ENCODE results near the gene NXPH1.

NXPH1 gene

DNA sequence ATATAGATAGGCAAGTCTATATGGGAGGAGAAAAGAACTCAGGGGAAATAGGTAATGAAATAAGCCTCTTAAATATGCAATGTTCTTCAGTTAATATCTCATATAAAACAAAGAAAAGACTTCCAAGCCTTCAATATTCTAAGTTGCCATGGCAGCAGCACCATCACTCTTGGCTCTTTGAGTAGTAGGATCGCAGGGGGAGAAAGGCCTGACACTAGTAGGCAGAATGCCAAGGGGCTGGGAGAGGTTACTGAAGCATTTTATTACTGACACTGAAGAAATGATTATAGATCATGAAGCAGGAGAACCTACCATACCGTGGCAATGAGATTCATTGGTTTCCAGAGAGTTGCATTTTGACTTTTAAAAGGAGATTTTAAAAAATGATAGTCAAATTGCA, 193.9 kb downstream of the NXPH1 start:
- H3K27me3 Mint-ChIP-seq: no peaks in the 10 kb centered on the region
- H3K4me1 Mint-ChIP-seq (ENCODE audit: low read depth): no peaks in the 10 kb centered on the region
- no peak overlapping the region for H3K27ac Mint-ChIP-seq
- H3K4me3 Mint-ChIP-seq: no peak overlapping the region
- peaks cover 5% of the 10 kb centered on the region for H3K9me3 Mint-ChIP-seq (ENCODE audit: low read depth)
- no peaks in the 10 kb centered on the region for H3K36me3 Mint-ChIP-seq

DNA sequence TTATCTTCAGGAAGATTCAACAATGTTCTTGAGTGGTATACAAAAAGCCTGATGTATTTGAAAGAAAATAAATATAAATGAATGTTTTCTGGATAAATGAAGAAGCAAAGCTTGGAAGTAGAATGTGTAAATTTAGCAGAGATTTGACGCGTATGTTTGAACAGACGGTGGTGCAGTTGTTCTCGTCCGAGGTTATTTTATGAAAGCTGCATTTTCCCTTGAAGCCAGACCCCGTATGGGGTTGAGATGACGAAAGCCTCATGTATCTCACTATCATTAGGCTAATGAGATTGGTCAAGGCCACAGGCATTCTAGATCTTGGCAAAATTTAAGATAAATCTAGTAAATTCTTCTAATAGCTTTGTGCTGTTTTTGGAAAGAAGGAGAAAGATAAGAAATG, 195.2 kb downstream of the NXPH1 start:
- no peaks in the 10 kb centered on the region for H3K36me3 Mint-ChIP-seq
- H3K27ac Mint-ChIP-seq: no peak overlapping the region
- no peaks in the 10 kb centered on the region for H3K27me3 Mint-ChIP-seq
- H3K9me3 Mint-ChIP-seq (ENCODE audit: low read depth): peaks cover 5% of the 10 kb centered on the region
- H3K4me1 Mint-ChIP-seq (ENCODE audit: low read depth): no peaks in the 10 kb centered on the region
- H3K4me3 Mint-ChIP-seq: no peak overlapping the region

DNA sequence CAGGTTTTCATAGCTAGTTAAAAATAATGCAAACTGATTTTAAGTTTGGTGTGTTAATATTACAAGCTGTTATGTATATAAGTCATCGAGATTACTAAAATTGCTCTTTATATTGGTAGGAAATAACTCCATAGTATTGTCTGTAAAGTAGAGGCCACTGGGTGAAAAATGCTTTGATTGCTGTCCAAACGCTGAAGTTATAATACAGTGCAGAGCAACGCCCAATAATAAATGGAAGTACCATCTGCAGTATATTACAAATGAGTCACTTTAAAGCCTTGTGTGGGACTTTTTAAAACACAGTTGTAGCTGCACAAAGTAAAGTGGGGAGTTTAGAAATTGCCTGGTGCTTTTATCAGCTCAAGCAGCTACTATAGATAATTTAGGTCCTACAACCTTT, 196.1 kb downstream of the NXPH1 start:
- Mint-ChIP-seq H3K27ac (no peak overlapping the region), H3K36me3 (no peaks in the 10 kb centered on the region), H3K4me3 (no peak overlapping the region), H3K4me1 (ENCODE audit: low read depth) (no peaks in the 10 kb centered on the region), H3K9me3 (ENCODE audit: low read depth) (peaks cover 5% of the 10 kb centered on the region), H3K27me3 (no peaks in the 10 kb centered on the region)

DNA sequence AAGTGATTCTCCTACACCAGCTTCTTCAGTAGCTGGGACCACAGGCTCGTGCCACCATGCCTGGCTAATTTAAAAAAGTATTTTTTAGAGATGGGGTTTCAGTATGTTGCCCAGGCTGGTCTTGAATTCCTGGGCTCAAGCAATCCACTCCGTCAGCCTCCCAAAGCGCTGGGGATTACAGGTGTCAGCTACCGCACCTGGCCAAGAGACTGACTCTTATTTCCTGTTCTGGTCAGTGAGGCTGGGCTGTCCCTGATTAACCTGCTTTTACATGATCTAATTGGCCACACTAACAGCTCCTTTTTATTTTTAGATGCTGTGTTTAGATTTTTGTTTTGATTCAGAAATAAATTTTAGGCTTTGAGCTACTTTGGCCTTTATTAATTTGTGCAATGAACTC, 203.9 kb downstream of the NXPH1 start:
- H3K9me3 Mint-ChIP-seq (ENCODE audit: low read depth): no peaks in the 10 kb centered on the region
- H3K27ac Mint-ChIP-seq: no peak overlapping the region
- no peaks in the 10 kb centered on the region for H3K36me3 Mint-ChIP-seq
- H3K27me3 Mint-ChIP-seq: no peaks in the 10 kb centered on the region
- no peak overlapping the region for H3K4me3 Mint-ChIP-seq
- H3K4me1 Mint-ChIP-seq (ENCODE audit: low read depth): no peaks in the 10 kb centered on the region

DNA sequence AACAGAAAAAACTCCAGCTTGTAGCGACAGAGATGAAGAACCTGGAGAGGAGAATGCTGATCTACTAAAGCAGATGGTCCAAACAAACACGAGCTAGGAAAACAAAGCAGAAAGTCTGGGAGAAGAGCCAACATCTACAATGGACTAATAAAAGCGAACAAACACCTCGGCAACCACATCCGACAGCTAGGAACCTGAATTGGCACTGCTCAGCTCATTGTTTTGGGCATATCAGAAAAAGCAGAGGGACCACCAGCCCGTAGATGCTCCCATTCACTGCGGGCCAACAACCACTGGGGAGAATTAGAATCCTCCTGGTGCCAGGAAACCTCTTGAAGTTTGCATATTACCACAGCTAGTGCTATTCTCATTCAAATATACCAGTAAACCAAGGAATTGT, 204.7 kb downstream of the NXPH1 start:
- H3K36me3 Mint-ChIP-seq: no peaks in the 10 kb centered on the region
- H3K4me1 Mint-ChIP-seq (ENCODE audit: low read depth): no peaks in the 10 kb centered on the region
- no peaks in the 10 kb centered on the region for H3K27me3 Mint-ChIP-seq
- H3K4me3 Mint-ChIP-seq: no peak overlapping the region
- H3K9me3 Mint-ChIP-seq (ENCODE audit: low read depth): no peaks in the 10 kb centered on the region
- H3K27ac Mint-ChIP-seq: no peak overlapping the region

DNA sequence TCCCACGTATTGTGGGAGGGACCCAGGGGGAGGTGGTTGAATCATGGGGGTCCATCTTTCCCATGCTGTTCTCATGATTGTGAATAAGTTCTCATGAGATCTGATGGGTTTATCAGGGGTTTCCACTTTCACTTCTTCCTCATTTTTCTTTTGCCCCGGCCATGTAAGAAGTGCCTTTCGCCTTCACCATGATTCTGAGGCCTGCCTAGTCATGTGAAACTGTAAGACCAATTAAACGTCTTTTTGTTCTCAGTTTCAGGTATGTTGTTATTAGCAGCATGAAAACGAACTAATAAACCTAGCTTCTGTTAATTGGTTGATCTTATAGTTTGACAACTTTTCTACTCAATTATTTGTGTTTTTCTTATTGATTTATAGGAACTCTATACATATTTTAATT, 206.3 kb downstream of the NXPH1 start:
- H3K27ac Mint-ChIP-seq: no peak overlapping the region
- no peaks in the 10 kb centered on the region for H3K9me3 Mint-ChIP-seq (ENCODE audit: low read depth)
- H3K4me1 Mint-ChIP-seq (ENCODE audit: low read depth): no peaks in the 10 kb centered on the region
- no peaks in the 10 kb centered on the region for H3K36me3 Mint-ChIP-seq
- H3K27me3 Mint-ChIP-seq: no peaks in the 10 kb centered on the region
- H3K4me3 Mint-ChIP-seq: no peak overlapping the region

DNA sequence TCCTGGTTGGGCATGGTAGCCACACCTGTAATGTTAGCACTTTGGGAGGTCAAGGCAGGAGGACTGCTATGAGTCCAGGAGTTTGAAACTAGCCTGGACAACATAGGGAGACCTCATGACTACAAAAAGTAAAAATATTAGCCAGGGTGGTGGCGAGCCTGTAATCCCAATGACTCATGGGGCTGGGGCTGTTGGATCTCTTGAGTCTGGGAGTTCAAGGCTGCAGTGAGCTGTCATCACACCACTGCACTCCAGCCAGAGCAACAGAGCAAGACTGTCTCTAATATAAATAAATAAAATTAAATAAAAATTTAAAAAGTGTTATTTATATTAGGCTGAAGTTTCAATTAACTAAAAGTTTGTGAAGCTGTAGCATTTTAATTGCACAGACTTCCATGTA, 207.3 kb downstream of the NXPH1 start:
- H3K36me3 Mint-ChIP-seq: no peaks in the 10 kb centered on the region

DNA sequence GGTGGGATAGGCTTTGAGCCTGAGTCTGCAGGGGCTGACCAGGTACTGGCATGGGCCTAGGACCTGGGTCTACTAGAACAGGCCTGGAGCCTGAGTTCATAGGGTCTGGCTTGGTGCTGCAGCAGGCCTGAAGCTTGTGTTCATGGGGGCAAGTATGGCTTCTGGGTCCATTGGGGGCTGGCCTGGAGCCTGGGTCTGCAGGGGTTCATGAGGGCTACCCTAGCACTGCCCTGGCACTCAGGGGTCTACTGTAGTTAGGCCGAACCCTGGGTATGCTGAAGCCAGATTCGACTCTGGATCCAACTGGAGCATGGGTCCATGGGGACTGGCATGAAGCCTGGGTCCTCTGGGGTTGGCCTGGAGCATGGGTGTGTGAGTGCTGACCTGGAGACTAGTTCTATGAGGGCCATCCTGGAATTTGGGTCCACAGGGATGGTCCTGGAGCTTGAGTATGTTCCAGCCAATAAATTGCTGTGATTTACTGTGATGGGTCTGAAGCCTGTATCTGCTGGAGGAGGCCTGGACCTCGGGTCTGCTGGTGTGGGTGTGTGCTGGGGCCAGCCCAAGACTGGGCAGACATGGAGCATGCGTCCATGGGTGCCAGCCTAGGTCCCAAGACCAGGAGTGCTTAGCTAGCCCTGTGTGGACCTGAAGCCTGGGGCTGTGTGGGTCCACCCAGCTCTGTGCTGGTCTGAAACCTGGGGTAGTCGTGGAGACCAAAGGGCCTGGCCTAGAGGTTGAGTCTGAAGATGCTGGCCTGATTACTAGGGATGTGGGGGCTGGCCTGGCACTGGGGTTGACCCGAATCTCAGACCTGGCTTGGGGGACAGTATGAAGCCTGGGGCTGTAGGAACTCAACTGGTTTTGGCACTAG, 235.5 kb downstream of the NXPH1 start:
- Mint-ChIP-seq H3K36me3 (no peaks in the 10 kb centered on the region), H3K4me3 (no peak overlapping the region), H3K27ac (no peak overlapping the region), H3K27me3 (peaks cover 3% of the 10 kb centered on the region), H3K9me3 (ENCODE audit: low read depth) (peaks cover 9% of the 10 kb centered on the region), H3K4me1 (ENCODE audit: low read depth) (no peaks in the 10 kb centered on the region)

More for the DNA sequence above, 207.3 kb downstream of the NXPH1 start:
- no peak overlapping the region for H3K27ac Mint-ChIP-seq
- no peaks in the 10 kb centered on the region for H3K9me3 Mint-ChIP-seq (ENCODE audit: low read depth)
- no peaks in the 10 kb centered on the region for H3K27me3 Mint-ChIP-seq
- H3K4me1 Mint-ChIP-seq (ENCODE audit: low read depth): no peaks in the 10 kb centered on the region
- H3K4me3 Mint-ChIP-seq: no peak overlapping the region

DNA sequence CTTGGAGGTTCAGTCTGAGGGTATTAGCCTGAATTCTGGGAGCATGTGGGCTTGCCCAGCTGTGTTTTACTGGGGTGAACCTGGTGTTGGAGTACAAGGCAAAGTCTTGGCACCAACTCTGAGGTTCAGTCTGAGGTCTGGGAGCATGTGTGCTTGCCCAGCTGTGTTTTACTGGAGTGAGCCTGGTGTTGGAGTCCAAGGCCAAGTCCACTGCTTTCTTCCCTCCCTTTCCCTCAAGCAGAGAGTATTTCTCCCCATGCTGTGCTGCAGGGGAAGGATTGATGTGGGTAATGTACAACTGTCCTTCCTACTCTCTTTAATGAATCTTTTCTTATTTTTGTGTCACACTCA, 236.1 kb downstream of the NXPH1 start:
- H3K4me3 Mint-ChIP-seq: no peak overlapping the region
- H3K9me3 Mint-ChIP-seq (ENCODE audit: low read depth): peaks cover 9% of the 10 kb centered on the region
- peaks cover 3% of the 10 kb centered on the region for H3K27me3 Mint-ChIP-seq
- H3K4me1 Mint-ChIP-seq (ENCODE audit: low read depth): no peaks in the 10 kb centered on the region
- H3K27ac Mint-ChIP-seq: no peak overlapping the region
- no peaks in the 10 kb centered on the region for H3K36me3 Mint-ChIP-seq

DNA sequence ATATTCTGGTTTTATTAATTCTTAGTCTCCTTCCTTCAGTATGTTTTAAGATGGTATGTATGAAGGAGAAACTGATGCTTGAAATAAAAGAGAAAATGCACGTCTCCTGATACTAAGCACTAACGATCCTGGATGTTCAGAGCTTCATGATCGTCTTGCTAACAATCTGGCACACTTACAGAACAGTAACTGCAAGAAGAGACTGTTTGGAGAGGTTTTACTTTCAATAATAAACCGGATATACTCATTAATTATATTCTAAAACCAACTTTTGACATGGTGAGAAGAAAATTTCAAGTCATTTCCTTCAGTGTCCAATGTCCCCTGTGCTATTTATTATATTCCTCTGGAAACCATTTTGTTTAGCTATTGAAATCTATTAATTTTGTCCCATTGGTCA, 251.0 kb downstream of the NXPH1 start:
- H3K27me3 Mint-ChIP-seq: no peaks in the 10 kb centered on the region
- H3K4me3 Mint-ChIP-seq: no peak overlapping the region
- H3K27ac Mint-ChIP-seq: no peak overlapping the region
- no peaks in the 10 kb centered on the region for H3K36me3 Mint-ChIP-seq
- no peaks in the 10 kb centered on the region for H3K4me1 Mint-ChIP-seq (ENCODE audit: low read depth)
- no peaks in the 10 kb centered on the region for H3K9me3 Mint-ChIP-seq (ENCODE audit: low read depth)

DNA sequence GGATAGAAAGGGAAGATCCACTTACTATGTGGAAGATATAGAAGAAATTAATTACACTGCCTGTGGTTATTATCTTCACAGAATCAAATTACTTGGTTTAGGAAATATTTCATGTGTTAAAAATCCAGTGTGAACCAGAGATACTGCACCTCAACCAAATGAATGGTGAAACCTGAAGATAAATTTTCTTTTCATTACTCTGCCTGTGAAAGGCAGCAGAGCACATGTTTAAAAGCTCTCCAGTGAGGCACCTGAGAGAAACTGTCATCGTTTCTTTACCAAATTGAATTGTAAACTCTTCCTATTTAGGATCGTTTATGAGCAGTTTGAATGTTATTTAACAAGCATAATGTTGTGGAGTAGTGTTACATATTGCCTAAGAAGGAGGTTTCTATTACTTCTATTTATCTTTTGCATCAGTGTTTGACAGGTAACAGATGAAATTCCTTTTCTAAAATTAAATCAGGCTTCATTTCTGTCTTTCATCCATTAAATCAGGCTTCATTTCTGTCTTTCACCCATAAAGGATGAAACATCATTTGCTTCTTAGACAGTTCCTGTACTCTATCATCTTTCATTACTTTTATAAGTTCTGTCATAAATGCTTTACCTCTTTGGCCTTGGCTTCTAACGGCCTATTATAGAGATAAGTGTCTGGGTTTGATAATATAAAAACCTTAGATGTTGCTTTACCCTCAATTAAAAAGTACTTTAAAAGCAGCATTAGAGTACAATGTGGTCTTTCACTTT, 266.6 kb downstream of the NXPH1 start:
- Mint-ChIP-seq H3K27ac (no peak overlapping the region), H3K36me3 (no peaks in the 10 kb centered on the region), H3K9me3 (ENCODE audit: low read depth) (peaks cover 5% of the 10 kb centered on the region), H3K4me1 (ENCODE audit: low read depth) (no peaks in the 10 kb centered on the region), H3K27me3 (no peaks in the 10 kb centered on the region), H3K4me3 (no peak overlapping the region)

DNA sequence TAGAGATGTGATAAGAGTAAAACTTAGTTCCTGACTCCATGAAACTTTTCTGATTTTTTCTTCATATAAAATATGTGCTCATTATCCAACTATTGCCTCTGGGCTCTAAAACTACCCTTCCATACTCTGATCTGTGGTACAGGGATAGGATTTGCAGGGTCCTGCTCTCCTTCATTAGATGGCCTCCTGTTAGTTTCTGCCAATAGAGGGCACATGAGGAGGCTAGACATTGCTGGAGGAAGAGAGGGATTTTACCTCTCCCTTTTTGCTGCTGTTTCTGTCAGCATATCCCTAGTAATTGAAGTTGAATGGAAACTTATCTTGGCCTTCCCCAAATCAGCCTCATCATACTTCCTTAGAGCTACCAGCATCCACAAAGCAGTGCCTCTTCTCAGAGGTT, 269.4 kb downstream of the NXPH1 start:
- no peaks in the 10 kb centered on the region for H3K9me3 Mint-ChIP-seq (ENCODE audit: low read depth)
- no peaks in the 10 kb centered on the region for H3K36me3 Mint-ChIP-seq
- no peaks in the 10 kb centered on the region for H3K27me3 Mint-ChIP-seq
- H3K4me1 Mint-ChIP-seq (ENCODE audit: low read depth): no peaks in the 10 kb centered on the region
- H3K27ac Mint-ChIP-seq: no peak overlapping the region
- no peak overlapping the region for H3K4me3 Mint-ChIP-seq

DNA sequence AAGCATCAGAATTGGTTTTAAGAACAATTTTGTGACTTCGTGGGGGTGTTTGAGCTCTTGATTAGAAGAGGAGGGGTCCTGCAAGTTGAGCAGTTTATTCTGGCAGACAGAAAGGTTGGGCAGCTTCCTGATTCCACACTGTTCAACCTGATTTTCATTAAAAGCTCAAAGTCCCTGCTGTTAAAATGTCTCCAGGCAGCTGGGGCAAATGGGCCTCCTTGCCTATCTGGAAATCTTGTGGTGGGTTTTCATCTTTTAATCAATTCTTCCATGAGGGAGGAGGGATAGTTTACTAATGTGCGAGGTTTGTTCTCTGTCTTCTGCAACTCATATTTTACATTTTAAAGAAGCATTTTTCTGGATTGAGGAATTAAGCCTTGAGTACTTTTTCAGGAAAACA, 276.7 kb downstream of the NXPH1 start:
- H3K4me3 Mint-ChIP-seq: no peak overlapping the region
- H3K4me1 Mint-ChIP-seq (ENCODE audit: low read depth): no peaks in the 10 kb centered on the region
- H3K27ac Mint-ChIP-seq: no peak overlapping the region
- no peaks in the 10 kb centered on the region for H3K36me3 Mint-ChIP-seq
- H3K9me3 Mint-ChIP-seq (ENCODE audit: low read depth): no peaks in the 10 kb centered on the region
- H3K27me3 Mint-ChIP-seq: no peaks in the 10 kb centered on the region

DNA sequence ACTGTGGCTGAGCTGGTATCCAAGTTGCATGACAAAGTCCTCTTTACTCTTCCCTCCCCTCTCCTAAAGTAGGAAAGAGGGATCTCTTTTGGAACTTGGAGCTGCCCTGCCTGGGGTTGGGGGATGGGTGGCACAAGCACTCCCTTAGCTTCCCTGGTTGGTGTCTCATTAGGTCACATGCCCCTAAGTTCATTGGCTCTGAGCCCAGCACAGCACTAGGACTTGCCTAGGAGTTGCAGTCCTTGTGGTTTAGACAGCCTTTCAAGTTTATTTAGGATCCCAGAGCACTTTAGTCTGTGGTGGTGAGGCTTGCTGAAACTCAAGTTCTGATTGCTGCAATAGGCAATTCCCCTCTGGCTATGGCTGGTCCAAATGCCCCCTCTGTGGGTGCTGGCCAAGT, 281.4 kb downstream of the NXPH1 start:
- Mint-ChIP-seq H3K4me3 (no peak overlapping the region), H3K36me3 (no peaks in the 10 kb centered on the region), H3K4me1 (ENCODE audit: low read depth) (no peaks in the 10 kb centered on the region), H3K27me3 (no peaks in the 10 kb centered on the region), H3K9me3 (ENCODE audit: low read depth) (peaks cover 3% of the 10 kb centered on the region), H3K27ac (no peak overlapping the region)

DNA sequence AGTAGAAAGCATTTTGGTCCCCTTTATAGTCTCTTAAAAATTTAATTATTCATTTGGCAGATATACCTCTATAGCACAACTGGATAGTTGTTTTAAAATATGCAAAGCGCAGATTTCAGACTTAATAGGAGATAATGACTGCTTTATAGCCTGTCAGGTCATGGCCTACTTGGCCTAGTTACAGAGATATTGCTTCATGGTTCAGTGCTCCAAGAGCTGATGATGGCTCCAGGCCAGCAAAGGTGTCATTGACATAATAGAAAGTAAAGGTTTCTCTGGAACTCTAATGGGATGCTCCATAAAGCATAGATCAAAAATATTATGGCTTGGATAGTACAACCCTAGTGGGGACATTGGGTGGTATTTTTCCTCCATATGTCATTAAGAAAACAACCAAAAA, 285.7 kb downstream of the NXPH1 start:
- H3K27ac Mint-ChIP-seq: no peak overlapping the region
- no peaks in the 10 kb centered on the region for H3K27me3 Mint-ChIP-seq

More for the DNA sequence above, 285.7 kb downstream of the NXPH1 start:
- H3K36me3 Mint-ChIP-seq: no peaks in the 10 kb centered on the region
- H3K4me3 Mint-ChIP-seq: no peak overlapping the region
- peaks cover 3% of the 10 kb centered on the region for H3K9me3 Mint-ChIP-seq (ENCODE audit: low read depth)
- no peaks in the 10 kb centered on the region for H3K4me1 Mint-ChIP-seq (ENCODE audit: low read depth)
